ENCODE results near the gene CDKAL1. TPM values are rescaled to one million over a fixed set of nuclear protein-coding genes. Genes with fewer than 3 reads are reported as not detected.

The CDKAL1 gene
- total and polyA plus RNA-seq, 3 experiments from 2014 or later, result 26.7 to 30.2 (median 29.6) TPM

GRCh38 chr6:21064756-21065340 lies 530.6 kb downstream of the CDKAL1 start:
- POLR2A ChIA-PET, result no interaction called here
- Mint-ChIP-seq H3K27ac (no peak overlapping the region), H3K4me3 (no peak overlapping the region), H3K27me3 (no peaks in the 10 kb centered on the region), H3K9me3 (peaks cover 2 to 11% (median 3%) of the 10 kb centered on the region in 5 donors), H3K36me3 (peaks cover 24 to 68% (median 39%) of the 10 kb centered on the region in 3 donors), H3K4me1 (no peaks in the 10 kb centered on the region)
- H3K4me1 ChIP-seq (ENCODE audit: insufficient read depth, low read length), result no peaks in the 10 kb centered on the region
- no peak overlapping the region for H3K27ac ChIP-seq (ENCODE audit: low read depth, low read length)
- no peaks in the 10 kb centered on the region for H3K9me3 ChIP-seq (ENCODE audit: low read length)
- CTCF ChIA-PET, result no interaction called here
- no peaks in the 10 kb centered on the region for H3K36me3 ChIP-seq (ENCODE audit: insufficient read depth, low read length)
- H3K27me3 ChIP-seq (ENCODE audit: insufficient read depth, low read length, poor library complexity, severe bottlenecking), result no peaks in the 10 kb centered on the region
- H3K4me3 ChIP-seq (ENCODE audit: low read length), result no peak overlapping the region
- no peak for DNase-seq

DNA sequence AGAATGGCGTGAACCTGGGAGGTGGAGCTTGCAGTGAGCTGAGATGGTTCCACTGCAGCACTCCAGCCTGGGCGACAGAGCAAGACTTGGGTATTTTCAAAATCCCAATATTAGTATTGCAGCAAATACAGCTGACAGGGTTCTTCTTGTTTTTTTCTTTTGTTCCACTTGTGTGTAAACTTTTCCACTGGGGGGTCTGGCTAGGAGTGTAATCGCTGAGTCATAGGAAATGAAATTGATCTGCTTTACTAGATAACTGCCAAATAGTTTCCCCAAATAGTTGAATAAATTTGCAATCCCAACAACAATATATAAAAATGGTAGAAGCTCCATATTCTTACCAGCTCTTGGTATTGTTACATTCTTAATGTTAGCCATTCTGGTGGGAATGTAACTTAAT lies 533.3 kb downstream of the CDKAL1 start:
- H3K27ac Mint-ChIP-seq, result no peak overlapping the region
- no peak for DNase-seq
- no peaks in the 10 kb centered on the region for H3K4me1 ChIP-seq (ENCODE audit: insufficient read depth, low read length)
- POLR2A ChIA-PET, result no interaction called here
- no peak overlapping the region for H3K4me3 Mint-ChIP-seq
- peaks cover 36 to 74% (median 55%) of the 10 kb centered on the region in 3 donors for H3K36me3 Mint-ChIP-seq
- H3K36me3 ChIP-seq (ENCODE audit: insufficient read depth, low read length), result no peaks in the 10 kb centered on the region
- no peak overlapping the region for H3K27ac ChIP-seq (ENCODE audit: low read depth, low read length)
- CTCF ChIA-PET, result no interaction called here
- no peaks in the 10 kb centered on the region for H3K27me3 Mint-ChIP-seq
- peaks cover 4 to 24% (median 14%) of the 10 kb centered on the region in 5 donors for H3K9me3 Mint-ChIP-seq
- H3K4me3 ChIP-seq (ENCODE audit: low read length), result no peak overlapping the region
- no peaks in the 10 kb centered on the region for H3K27me3 ChIP-seq (ENCODE audit: insufficient read depth, low read length, poor library complexity, severe bottlenecking)
- no peaks in the 10 kb centered on the region for H3K4me1 Mint-ChIP-seq
- no peaks in the 10 kb centered on the region for H3K9me3 ChIP-seq (ENCODE audit: low read length)

- no peak overlapping the region for H3K27ac Mint-ChIP-seq
- H3K9me3 Mint-ChIP-seq, result peaks cover 8 to 40% (median 25%) of the 10 kb centered on the region in 5 donors
These were observed 536.4 kb downstream of the CDKAL1 start for GRCh38 chr6:21070620-21071019.

DNA sequence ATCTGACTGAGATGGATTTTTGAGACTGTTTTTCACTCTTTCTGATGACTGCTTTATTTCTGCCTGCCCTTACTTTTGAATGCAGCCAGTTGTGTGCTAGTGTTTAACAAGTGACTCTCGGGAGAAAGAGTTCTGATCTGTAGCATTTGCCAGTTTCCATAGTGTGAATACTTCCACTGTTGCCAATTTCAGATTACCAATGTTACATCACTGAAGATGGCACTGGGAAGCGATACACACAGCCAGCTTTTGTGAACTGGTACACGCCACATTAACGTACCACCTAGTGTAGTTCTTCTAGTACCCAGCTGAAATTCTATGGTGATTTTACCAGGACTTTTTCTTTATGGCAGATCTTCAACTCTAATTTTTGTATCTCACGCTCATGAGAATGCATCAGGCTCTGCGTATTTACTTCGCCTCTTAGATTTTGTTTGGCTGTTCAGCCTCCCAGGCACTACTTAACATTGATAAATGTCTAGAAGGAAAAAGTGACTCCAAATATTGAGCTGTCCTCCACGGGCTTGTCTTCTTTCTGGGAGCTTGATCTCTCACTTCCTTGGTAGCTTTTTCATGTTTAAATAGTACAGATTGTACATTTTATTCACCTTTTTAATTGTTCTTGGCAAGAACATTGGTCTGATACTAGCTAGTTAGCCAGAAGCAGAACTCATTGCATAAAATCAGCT lies 537.7 kb downstream of the CDKAL1 start:
- ChIA-PET POLR2A (no interaction called here), CTCF (interaction anchor here (0.7 kb wide), 1 partner anchor 591 kb away, joined by 3 read pairs; no protein-coding TSS in a partner anchor)
- H3K27me3 Mint-ChIP-seq, result no peaks in the 10 kb centered on the region

More at GRCh38 chr6:21070620-21071019, 536.4 kb downstream of the CDKAL1 start:
- DNase-seq, result no peak
- H3K4me3 Mint-ChIP-seq, result no peak overlapping the region
- POLR2A ChIA-PET, result no interaction called here
- H3K36me3 ChIP-seq (ENCODE audit: insufficient read depth, low read length), result no peaks in the 10 kb centered on the region
- H3K36me3 Mint-ChIP-seq, result peaks cover 46 to 80% (median 60%) of the 10 kb centered on the region in 3 donors
- no peaks in the 10 kb centered on the region for H3K9me3 ChIP-seq (ENCODE audit: low read length)
- H3K4me1 ChIP-seq (ENCODE audit: insufficient read depth, low read length), result no peaks in the 10 kb centered on the region
- CTCF ChIA-PET, result no interaction called here
- no peaks in the 10 kb centered on the region for H3K27me3 Mint-ChIP-seq
- no peaks in the 10 kb centered on the region for H3K27me3 ChIP-seq (ENCODE audit: insufficient read depth, low read length, poor library complexity, severe bottlenecking)
- H3K27ac ChIP-seq (ENCODE audit: low read depth, low read length), result no peak overlapping the region
- no peaks in the 10 kb centered on the region for H3K4me1 Mint-ChIP-seq
- no peak overlapping the region for H3K4me3 ChIP-seq (ENCODE audit: low read length)

DNA sequence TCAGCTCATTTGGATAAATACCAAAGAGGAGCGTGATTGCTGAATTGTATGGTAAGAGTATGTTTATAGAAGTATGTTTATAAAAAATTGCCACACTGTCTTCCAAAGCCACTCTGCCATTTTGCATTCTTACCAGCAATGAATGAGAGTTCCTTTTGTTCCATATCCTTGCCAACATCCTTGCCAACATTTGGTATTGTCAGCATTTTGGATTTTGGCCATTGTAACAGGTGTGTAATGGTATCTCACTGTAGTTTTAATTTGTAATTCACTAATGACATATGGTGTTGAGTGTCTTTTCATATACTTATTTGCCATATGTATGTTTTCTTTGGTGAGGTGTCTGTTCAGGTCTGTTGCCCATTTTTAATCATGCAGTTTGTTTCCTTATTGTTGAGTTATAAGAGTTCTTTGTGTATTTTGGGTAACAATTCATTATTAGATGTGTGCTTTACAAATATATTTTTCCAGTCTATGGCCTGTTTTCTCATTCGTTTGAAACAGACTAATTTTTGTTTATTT lies 539.1 kb downstream of the CDKAL1 start:
- Mint-ChIP-seq H3K4me3 (no peak overlapping the region), H3K27ac (no peak overlapping the region), H3K27me3 (no peaks in the 10 kb centered on the region), H3K4me1 (no peaks in the 10 kb centered on the region), H3K9me3 (peaks cover 10 to 40% (median 25%) of the 10 kb centered on the region in 5 donors), H3K36me3 (peaks cover 28 to 70% (median 40%) of the 10 kb centered on the region in 3 donors)
- Histone ChIP-seq H3K27me3 (ENCODE audit: insufficient read depth, low read length, poor library complexity, severe bottlenecking) (no peaks in the 10 kb centered on the region), H3K36me3 (ENCODE audit: insufficient read depth, low read length) (no peaks in the 10 kb centered on the region), H3K27ac (ENCODE audit: low read depth, low read length) (no peak overlapping the region), H3K9me3 (ENCODE audit: low read length) (no peaks in the 10 kb centered on the region), H3K4me3 (ENCODE audit: low read length) (no peak overlapping the region), H3K4me1 (ENCODE audit: insufficient read depth, low read length) (no peaks in the 10 kb centered on the region)
- ChIA-PET CTCF (no interaction called here), POLR2A (no interaction called here)
- no peak for DNase-seq

More for the DNA sequence above, 537.7 kb downstream of the CDKAL1 start:
- Histone ChIP-seq H3K4me3 (ENCODE audit: low read length) (no peak overlapping the region), H3K4me1 (ENCODE audit: insufficient read depth, low read length) (no peaks in the 10 kb centered on the region), H3K9me3 (ENCODE audit: low read length) (no peaks in the 10 kb centered on the region), H3K36me3 (ENCODE audit: insufficient read depth, low read length) (no peaks in the 10 kb centered on the region), H3K27ac (ENCODE audit: low read depth, low read length) (no peak overlapping the region), H3K27me3 (ENCODE audit: insufficient read depth, low read length, poor library complexity, severe bottlenecking) (no peaks in the 10 kb centered on the region)
- no peak for DNase-seq
- no peak overlapping the region for H3K4me3 Mint-ChIP-seq
- peaks cover 8 to 40% (median 25%) of the 10 kb centered on the region in 5 donors for H3K9me3 Mint-ChIP-seq
- H3K36me3 Mint-ChIP-seq, result peaks cover 38 to 76% (median 51%) of the 10 kb centered on the region in 3 donors
- H3K27ac Mint-ChIP-seq, result no peak overlapping the region
- no peaks in the 10 kb centered on the region for H3K4me1 Mint-ChIP-seq

DNA sequence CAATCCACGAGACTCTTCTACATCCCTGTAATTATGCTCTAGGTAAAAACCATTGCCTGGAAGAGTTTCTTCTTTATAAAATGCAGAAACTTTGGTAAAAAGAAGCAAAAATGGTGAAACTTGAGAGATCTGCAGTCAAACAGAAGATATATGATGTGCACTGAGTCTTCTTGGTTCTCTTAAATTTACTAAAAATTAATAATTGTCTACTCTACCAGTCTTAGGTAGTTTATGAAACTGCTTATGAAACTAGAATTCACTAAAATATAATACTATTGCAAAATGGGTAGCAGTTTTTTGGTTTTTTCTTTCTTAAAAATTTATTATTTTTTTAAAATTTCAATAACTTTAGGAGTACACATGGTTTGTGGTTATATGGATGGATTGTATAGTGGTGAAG lies 540.2 kb downstream of the CDKAL1 start:
- Histone ChIP-seq H3K4me1 (ENCODE audit: insufficient read depth, low read length) (no peaks in the 10 kb centered on the region), H3K36me3 (ENCODE audit: insufficient read depth, low read length) (no peaks in the 10 kb centered on the region), H3K4me3 (ENCODE audit: low read length) (no peak overlapping the region), H3K27ac (ENCODE audit: low read depth, low read length) (no peak overlapping the region), H3K27me3 (ENCODE audit: insufficient read depth, low read length, poor library complexity, severe bottlenecking) (no peaks in the 10 kb centered on the region), H3K9me3 (ENCODE audit: low read length) (no peaks in the 10 kb centered on the region)
- Mint-ChIP-seq H3K9me3 (peaks cover 10 to 38% (median 25%) of the 10 kb centered on the region in 5 donors), H3K27me3 (no peaks in the 10 kb centered on the region), H3K4me1 (no peaks in the 10 kb centered on the region), H3K27ac (no peak overlapping the region), H3K36me3 (peaks cover 33 to 71% (median 39%) of the 10 kb centered on the region in 3 donors), H3K4me3 (no peak overlapping the region)
- DNase-seq, result no peak
- ChIA-PET POLR2A (no interaction called here), CTCF (no interaction called here)

GRCh38 chr6:21075986-21076385 lies 541.7 kb downstream of the CDKAL1 start:
- H3K27ac ChIP-seq (ENCODE audit: low read depth, low read length), result no peak overlapping the region
- Mint-ChIP-seq H3K27me3 (no peaks in the 10 kb centered on the region), H3K4me1 (no peaks in the 10 kb centered on the region), H3K36me3 (peaks cover 31 to 68% (median 36%) of the 10 kb centered on the region in 3 donors), H3K9me3 (peaks cover 7 to 28% (median 21%) of the 10 kb centered on the region in 5 donors), H3K27ac (no peak overlapping the region), H3K4me3 (no peak overlapping the region)
- H3K4me1 ChIP-seq (ENCODE audit: insufficient read depth, low read length), result no peaks in the 10 kb centered on the region
- H3K4me3 ChIP-seq (ENCODE audit: low read length), result no peak overlapping the region
- H3K27me3 ChIP-seq (ENCODE audit: insufficient read depth, low read length, poor library complexity, severe bottlenecking), result no peaks in the 10 kb centered on the region
- POLR2A ChIA-PET, result no interaction called here
- H3K36me3 ChIP-seq (ENCODE audit: insufficient read depth, low read length), result no peaks in the 10 kb centered on the region
- CTCF ChIA-PET, result no interaction called here
- no peaks in the 10 kb centered on the region for H3K9me3 ChIP-seq (ENCODE audit: low read length)
- no peak for DNase-seq

DNA sequence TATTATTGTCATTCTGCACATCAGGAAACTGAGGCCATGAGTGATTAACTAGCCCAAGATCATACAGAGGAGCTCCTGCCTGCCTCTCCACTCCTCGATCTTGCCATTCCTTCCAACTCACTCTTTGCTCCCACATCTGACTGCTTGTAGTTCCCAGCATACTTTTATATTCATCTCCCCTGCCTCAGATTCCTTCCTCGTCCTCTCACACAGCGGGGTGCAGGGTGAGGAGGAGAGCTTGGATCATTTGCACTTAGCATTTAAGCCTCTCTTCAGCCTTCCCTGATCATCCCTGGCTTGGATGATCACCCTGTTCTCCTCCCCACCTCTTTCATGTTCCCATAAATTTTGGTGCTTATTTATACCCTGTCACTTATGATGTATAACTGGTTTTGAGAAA lies 544.2 kb downstream of the CDKAL1 start:
- Mint-ChIP-seq H3K9me3 (peaks cover under 1 to 8% (median 3%) of the 10 kb centered on the region in 5 donors), H3K27ac (no peak overlapping the region), H3K27me3 (no peaks in the 10 kb centered on the region), H3K4me1 (no peaks in the 10 kb centered on the region), H3K36me3 (peaks cover 23 to 54% (median 24%) of the 10 kb centered on the region in 3 donors), H3K4me3 (no peak overlapping the region)
- ChIA-PET POLR2A (no interaction called here), CTCF (no interaction called here)
- DNase-seq, result no peak
- H3K4me1 ChIP-seq (ENCODE audit: insufficient read depth, low read length), result no peaks in the 10 kb centered on the region
- no peaks in the 10 kb centered on the region for H3K9me3 ChIP-seq (ENCODE audit: low read length)
- no peak overlapping the region for H3K27ac ChIP-seq (ENCODE audit: low read depth, low read length)
- H3K36me3 ChIP-seq (ENCODE audit: insufficient read depth, low read length), result no peaks in the 10 kb centered on the region
- H3K4me3 ChIP-seq (ENCODE audit: low read length), result no peak overlapping the region
- H3K27me3 ChIP-seq (ENCODE audit: insufficient read depth, low read length, poor library complexity, severe bottlenecking), result no peaks in the 10 kb centered on the region

All from CD8-positive, alpha-beta memory T cell (primary cell).